Superior temporal gyrus (tissue), 1 donor: ENCODE measurements around the gene ROS1.
A peak's percentile ranks its signal among the peaks of the same experiment; 100 is the strongest.
"Not testable (repeated sequence)": the region's sequence is repeated elsewhere in the genome, so short reads cannot be mapped to it uniquely, and the experiment has no call there.

Experiments
- DNase-seq: peaks from one replicate; pipeline ENCODE4 v3.0.0-alpha.2; 2016; ENCODE audit errors: extremely low spot score

Gene ROS1

DNA sequence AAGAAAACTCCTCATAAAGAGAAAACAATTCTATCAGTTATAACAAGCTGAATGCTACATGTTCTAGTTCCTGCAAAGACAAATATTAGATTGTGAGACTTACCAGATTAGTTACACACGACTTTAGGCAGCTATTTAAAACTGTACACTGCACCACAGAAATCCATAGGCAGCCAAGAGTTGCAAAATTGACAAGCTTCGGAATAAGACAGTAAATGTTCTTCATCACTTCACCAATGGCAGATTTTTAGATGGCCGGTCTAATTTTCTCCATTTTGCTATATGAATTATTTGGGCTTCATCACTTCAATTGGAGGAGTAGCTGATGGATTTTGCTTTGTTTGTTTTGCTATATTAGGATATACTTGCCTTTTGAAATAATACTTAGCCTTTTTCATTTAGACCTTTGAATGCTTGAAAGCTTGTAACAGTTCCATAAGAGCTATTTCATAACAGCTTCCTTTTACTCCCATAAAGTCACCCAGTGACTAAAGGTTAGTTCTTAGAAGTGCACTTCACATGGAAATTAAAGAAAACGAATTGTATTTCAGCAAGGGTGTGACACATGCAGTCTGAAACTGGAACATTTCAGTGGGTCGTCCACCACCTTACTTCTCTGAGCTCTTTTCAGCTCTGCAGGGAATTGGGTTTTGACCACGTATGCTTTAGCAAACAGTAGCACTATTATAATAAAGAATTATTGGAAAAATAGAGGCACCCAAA lies at the start of gene ROS1:
Gene ROS1, minus strand, starts transcription at position 512 of the 723 bp plus-strand sequence. Its CDS starts 286 bp downstream, at position 226.
- peak; percentile 23 for DNase-seq

DNA sequence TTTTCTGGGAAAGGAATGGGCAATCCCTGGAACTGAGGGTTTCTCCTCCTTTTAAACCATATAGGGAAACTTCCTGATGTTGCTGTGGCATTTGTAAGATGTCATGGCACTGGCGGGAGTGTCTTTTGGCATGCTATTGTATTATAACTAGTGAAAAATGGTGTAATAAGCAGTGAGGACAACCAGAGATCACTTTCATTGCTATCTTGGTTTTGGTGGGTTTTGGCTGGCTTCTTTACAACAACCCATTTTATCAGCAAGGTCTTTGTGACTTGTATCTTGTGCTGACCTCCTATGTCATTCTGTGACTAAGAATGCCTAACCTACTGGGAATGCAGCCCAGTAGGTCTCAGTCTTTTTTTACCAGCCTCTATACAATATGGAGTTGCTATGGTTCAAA lies 47.7 kb upstream of the ROS1 start:
- no peak for DNase-seq

DNA sequence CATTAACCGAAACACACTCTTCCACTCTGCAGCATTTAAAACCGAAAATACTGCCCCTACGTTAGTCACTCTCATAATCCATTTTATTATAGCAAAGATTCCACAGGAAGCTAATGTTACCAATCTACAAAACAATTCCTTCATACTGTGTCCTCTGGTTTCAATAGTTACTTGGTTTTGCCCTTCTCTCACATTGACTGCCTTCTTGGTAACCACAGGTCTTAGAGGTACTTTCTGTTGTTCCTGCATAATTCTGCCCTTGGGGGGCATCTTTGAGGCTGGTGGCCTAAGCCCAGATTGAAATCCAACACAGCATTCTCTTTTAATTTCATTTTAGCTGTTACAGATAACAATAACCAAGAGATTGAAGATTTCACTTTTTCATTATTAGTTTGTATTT lies 46.9 kb upstream of the ROS1 start:
- DNase-seq = no peak

DNA sequence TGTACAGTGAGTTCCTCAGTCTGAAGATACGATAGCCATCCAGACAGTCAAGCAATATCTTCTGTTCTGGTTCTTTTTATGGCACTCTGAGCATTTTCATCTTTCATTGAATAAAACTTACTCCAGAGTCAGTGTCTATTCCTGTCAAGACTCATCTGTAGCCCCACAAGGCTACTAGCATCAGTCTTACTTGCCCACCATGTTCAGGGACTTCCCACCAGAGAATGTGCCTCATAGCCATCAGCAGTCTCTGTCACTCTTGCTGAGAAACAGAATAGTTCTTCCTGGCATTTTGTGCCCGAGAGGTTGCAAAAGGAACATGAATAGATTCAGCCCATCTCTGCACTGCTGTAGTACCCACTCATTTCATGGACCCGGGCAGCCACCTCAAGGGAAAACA lies 44.0 kb upstream of the ROS1 start:
- DNase-seq = no peak

DNA sequence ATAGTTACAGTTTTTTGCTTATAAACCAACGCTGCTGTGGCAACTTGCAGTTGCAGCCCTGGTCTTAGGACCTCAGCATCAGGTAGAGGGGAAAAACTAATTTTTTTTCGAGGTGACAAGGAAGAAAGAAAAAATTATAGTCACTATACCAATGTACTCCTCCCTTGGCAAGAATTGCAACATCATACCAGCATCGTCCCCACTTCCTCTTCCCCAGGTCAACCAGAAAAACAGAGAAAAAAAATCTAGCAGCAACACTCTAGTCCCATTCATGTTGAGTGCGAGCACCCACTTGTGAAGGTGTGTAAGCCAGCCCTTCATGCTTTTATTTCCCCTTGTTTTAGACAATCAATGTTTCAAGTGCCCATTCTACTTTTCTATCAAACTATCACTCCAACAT lies 43.6 kb upstream of the ROS1 start:
- no peak for DNase-seq

DNA sequence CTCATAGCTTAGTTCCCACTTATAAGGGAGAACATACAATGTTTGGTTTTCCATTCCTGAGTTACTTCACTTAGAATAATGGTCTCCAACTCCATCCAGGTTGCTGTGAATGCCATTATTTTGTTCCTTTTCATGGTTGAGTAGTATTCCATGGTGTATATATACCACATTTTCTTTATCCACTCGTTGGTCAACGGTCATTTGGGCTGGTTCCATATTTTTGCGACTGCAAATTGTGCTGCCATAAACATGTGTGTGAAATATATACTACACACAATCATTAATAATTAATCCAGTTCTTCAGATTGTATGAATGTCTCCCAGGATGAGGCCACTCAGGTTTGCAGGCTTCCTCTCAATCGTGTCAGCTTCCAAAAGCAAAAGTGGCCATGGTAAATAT lies 42.8 kb upstream of the ROS1 start:
- DNase-seq = not testable (repeated sequence)

DNA sequence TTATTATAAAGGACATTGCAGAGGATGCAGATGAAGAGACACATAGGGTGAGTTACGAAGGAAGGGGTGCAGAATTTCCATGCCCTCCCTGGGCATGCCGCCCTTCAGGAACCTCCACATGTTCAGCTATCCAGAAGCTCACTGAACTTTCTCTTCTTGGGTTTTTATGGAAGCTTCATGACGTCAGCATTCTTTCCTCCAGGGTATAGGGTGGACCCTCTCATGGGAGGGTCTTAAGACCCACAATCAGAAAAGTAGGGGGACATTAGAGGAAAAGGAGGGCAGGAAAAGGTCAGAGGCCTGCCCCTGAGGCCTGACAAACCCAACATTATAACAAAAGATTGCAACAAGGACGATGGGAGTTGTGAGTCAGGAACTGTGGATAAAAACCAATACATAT lies 42.1 kb upstream of the ROS1 start:
- DNase-seq = no peak

DNA sequence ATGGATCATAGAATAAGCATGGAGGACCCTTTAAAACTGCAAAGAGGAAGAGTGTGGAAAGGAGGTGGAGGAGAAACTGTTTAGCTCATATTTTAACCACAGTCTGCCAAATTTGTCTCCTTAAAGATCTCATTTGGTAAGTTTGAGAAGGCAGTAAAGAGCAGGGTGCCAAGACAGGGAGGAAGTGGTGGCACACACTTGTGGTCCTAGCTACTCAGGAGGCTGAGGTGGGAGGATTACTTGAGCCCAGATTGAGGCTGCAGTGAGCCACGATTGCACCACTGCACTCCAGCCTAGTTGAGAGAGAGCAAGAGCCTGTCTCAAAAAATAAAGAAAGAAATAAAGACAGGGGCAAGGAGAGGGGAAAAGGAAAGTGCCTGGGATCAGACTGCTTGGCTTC lies 39.9 kb upstream of the ROS1 start:
- DNase-seq = no peak

DNA sequence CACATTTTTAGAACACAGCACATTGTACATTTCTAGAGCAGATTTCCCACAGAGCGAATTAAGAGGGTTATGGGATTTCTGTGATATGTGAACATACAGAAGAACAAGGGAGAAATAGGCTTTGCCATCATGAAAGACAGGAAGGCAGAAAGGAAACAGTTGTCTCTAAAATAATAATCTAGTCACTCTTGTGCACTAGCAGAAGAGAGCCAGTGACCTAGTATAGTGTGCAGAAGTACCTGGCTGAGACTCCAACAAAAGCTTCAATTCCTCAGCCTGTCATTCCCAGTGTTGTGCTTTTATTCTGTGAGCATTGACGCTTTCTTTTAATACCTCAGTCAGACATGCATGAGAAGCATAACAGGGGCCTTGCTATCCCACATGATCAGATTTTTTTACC lies 39.0 kb upstream of the ROS1 start:
- no peak for DNase-seq

DNA sequence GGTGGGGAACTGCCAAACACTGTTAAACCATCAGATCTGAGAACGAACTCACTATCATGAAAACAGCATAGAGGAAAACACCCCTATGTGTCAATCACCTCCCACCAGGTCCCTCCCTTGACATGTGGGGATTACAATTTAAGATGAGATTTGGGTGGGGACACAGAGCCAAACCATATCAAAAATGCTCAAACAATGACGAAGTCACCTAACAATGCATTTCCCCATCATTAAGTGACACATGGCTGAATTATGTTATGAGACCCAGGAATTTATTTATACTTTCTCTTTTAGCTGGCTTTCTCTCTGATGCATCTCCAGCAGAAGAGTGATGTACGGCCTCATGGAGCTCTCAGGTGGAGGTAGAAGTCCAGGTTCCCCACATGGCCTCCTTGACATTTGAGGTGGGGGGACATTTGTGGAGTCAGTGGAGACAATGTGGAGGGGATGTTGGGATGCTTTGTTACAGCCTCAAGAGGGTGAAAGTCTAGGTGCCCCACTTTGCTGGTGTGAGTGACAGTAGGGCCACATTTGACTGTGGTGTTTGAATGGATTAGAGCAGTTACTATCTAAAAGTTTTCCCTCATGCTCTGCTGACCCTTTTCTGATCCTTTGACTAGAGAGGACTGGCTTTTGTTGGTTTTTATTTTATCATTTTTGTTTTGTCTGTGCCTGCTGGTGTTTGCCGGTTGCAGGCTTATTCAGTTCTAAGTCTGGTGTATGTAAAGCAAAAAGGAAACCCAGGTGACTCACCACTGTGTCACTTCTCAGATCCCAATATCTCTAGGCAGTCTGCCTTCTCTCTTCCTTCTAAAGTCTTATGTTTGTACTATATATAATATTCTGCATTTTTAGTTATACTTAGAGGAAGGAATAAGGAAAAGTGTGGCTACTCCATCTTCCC lies 38.3 kb upstream of the ROS1 start:
- DNase-seq = peak; percentile 31

DNA sequence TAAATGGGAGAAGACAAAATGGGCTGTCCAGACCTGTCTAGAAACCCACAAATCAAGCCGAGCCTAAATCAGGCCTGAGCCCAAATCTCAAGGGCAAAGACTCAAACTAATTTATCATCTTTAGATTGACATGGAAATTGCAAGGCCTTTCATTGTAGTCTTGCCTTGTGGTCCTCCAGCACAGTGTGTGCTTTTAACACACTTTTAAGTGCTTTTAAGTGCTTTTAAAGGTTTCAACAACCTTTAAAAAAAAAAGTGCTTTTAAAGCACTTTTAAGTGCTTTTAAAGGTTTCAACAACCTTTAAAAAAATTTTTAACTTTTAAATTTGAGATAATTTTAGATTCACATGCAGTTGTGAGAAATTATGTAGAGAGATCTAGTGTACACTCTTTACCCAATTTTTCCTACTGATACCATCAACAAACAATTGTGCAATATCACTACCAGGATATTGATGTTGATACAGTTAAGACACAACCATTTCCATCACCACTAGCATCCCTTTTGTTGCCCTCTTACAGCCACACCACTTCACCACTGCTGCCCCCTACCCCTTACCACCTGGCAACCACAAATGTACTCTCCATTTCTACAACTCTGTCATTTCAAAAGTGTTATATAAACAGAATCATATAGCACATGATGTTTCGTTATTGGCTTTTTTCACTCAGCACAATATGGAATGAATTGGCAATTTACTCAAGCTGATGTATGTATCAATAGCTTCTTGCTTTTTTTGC lies 33.6 kb upstream of the ROS1 start:
- DNase-seq = no peak

DNA sequence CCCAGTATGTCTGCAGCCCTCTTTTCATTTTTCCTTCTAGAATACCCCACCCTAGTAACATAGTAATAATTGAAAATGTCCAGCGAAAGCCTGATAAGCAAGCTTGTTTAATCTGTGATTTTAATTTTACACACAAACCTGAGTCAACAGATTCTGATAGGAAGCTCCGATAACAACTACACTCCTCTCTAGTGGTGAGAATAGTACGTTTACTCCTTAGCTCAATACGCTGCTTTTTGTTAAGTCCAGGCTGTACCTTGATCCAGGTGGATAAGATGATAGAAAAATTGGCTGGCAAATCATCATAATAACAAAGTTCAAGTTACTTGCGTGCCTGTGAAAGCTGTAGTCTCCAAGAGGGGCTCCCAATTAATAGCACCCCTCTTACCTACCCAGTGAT lies 31.3 kb upstream of the ROS1 start:
- no peak for DNase-seq

DNA sequence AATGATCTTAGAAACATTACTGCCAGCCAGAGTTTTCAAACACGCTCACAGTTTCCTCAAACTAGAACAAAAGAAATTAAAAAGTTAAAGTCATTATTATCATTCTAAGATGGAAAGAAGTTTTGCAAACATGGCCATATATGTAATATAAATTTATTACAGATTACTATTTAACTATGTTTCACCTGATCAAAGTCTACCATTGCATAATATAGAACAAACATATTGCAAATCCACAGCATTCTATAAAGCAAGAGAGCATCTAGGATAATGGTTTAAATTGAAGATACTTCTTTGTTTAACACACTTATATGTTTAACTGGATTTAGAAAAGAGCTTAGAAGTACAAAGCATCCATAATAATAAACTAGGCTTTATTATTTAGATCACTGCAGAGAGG lies 30.5 kb upstream of the ROS1 start:
- DNase-seq = no peak

DNA sequence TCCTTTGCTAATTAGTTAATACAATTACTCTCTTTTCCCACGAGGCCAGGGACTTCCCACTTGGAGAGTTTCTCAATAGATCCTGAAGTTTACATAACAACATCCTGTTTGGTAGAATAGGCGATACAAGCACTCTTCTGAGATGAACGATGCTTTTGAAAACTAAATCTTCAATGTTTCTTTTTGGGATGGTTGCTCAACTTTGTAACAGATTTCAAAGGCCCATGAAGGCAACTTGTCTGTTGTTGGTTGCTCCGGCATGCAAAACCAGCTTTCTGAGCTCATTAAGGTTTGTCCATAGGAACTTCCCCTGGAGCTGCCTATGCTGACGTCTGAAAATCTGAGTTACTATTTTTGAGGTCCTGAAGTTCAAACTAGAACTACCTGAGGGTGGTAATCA lies 25.9 kb upstream of the ROS1 start:
- no peak for DNase-seq

DNA sequence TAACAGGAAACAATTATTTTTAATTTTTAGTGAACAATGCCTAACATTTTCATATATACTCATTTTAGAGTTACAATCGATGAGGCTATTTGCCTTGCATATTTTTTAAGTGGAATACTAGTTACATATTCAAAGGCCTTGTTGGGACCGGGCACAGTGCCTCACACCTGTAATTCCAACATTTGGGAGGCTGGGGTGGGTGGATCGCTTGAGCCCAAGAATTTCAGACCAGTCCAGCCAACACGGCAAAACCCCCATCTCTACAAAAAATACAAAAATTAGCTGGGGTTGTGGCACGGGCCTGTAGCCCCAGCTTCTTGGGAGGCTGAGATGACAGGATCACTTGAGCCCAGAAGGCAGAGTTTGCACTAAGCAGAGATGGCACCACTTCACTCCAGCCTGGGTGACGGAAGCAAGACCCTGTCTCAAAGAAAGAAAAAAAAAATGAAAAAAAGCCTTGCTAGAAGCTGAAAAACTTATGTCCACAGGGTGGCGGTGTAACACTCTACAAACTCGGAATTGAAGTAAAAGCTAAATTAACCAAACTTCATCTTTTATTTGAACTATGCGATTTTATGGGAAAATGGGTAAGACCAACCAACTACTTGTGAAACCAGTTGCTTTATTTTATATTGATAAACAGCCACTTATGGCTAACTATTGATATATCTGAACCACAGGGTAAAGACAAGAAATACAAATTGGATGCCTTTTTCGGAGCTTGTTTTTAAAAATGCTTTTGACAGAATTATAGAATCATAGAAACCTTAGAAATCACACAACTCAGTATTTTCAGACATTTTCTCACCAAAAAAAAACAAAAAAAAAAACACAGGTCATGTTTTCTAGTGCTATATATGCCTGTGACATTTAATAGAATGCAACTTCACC lies 24.1 kb upstream of the ROS1 start:
- peak; percentile 83 for DNase-seq

DNA sequence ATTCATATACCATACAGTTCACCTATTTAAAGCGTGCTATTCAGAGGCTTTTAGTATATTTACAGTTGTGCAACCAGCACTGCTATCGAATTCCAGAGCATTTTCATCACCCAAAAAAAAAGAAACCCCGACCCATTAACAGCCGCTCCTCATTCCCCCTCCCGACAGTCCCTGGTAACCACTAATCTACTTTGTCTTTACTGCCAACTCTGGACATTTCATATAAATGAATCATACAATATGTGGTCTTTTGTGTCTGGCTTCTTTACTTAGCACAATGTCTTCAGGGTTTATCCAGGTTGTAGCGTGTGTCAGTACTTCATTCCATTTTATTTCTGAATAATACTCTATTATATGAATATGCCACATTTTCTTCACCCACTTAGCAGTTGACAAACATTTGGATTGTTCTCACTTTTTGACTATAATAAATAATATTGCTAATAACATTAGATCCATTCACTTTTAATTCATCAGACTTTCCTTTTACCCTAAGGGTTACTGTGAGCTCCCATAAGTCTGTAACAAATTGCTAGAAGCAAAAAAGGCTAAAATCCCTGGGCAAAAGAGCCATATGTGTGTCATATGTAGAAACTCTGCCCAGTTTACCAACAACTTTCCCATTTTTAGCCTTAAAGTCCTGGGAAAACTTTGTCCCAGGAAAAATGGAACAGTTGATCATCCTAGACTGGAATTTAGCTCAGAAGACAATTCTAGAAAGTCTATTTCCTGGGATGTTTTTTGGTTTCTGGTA lies 23.2 kb upstream of the ROS1 start:
- no peak for DNase-seq

DNA sequence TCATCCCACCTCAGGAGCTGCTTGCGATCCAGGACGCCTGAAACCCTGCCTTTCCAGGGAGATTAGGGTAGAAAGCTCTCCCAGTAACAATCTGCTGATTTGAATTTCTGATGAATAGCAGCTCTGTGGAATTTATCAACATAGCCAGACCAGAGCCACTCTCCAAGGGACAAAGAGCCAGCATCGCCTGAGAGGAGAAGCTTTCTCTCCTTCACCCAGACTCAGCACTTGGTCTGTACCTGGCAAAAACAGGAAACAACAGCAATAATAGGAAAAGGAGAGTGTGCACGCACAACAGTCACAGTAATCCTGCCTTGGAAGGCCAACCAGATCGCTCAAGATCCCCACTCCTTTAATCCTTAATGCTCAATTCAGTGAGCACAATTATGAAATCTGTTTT lies 22.3 kb upstream of the ROS1 start:
- peak; percentile 21 for DNase-seq

DNA sequence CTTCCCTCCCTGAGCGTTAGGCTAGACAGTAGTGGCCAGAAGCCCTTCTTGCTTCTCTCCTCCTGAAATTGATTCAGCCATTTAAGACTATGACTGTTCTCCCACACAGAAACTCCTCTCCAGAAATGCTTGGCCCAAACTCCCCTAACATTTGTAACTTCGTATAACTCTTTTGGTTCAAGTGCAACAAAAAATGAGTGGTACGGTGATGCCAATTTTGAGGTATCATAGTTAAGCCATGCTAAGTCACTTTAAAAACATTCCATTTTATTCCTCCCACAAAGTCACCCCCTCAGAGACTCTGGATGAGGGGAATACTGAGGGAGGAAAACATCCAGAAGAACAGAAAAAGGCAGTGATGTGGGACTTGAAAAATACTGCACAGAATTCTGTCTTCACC lies 21.1 kb upstream of the ROS1 start:
- DNase-seq = peak; percentile 22

DNA sequence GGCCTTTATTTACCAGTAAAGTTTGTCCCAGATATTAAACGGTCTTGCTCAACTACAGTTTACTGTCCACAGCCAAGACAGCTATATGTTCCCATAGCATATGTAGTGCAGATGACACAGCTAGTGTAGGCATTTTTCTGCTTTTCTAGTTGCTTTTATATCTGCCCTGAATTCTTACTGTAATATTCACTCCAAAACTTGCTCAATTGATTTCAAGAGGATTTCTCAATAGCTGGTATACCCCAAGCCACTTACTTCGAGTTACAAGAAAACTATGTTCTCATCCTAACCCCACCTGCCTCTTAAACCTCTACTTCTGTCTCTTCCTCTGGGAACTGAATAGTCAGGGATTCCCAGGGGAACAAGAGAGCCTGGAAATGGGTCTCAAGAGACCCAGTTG lies 18.9 kb upstream of the ROS1 start:
- peak; percentile 34 for DNase-seq

DNA sequence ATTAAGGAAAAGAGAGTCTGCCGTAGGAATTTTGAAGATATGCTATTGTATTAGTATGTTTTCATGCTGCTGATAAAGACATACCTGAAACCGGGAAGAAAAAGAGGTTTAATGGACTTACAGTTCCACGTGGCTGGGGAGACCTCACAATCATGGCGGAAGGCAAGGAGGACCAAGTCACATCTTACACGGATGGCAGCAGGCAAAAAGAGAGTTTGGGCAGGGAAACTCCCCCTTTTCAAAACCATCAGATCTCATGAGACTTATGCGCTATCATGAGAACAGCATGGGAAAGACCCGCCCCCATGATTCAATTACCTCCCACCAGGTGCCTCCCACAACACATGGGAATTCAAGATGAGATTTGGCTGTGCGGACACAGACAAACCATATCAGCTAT lies 16.6 kb upstream of the ROS1 start:
- not testable (repeated sequence) for DNase-seq

DNA sequence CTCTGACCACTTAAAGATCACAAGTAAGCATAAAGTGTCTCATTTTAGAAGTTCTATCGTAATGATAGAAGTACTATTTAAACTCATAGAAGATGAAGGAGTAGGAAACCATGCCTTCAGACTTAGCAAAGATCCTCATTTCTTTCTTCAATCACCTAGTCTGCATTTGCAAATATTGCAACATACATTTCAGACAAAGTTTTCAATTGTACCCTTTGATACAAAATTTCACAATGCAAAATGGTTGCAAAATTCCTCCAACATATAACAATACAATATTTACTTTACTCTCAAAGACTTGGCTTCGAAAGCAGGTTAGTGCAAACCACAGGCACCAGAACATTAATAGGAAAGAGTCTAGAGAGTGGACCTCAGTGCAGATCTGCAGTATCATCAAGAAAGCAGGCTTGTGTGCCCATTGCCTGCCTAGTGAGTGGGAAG lies 16.1 kb upstream of the ROS1 start:
- DNase-seq = no peak
